Measurements from ENCODE around the gene LY6G6F.

The LY6G6F gene

DNA sequence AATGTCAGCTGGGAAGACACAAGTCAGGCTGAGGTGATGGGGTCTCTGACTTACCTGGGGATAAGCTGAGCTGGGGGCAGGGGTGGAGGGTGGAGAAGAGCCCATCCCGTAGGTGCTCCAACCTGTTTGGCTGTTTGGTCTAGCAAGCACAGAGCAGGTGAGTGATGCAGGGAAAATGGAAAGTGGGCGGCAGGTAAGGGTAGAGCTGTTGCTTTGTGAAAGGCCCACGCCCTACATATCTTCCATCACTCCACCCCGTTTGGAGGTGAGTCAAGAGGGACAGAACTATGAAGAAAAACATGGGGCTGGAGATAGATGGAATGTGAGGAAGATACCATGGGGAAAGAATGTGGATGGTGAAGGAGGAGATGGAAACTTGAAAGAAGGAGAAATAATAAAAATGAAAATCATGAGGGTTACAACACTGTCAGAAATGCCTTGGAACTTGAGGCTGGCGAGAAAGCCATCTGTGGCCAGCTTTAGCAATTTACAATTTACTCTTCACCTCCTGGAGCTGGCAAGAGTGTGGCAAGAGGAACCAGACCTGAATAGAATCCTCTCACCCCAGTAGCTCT lies 13.6 kb downstream of the LY6G6F start:
- Histone ChIP-seq H3K9ac (ENCODE audit: insufficient read length, low read depth) (no peak overlapping the region), H3K27me3 (ENCODE audit: insufficient read depth, insufficient read length) (no peaks in the 10 kb centered on the region), H3K4me3 (ENCODE audit: insufficient read length, low read depth) (no peak overlapping the region), H3K4me1 (ENCODE audit: insufficient read depth, insufficient read length) (no peaks in the 10 kb centered on the region), H3K36me3 (ENCODE audit: insufficient read depth, insufficient read length, low read length) (peaks cover 2% of the 10 kb centered on the region), H3K9me3 (ENCODE audit: insufficient read depth, low read length) (no peaks in the 10 kb centered on the region)
- no peak for TF ChIP-seq SUZ12 (IDR thresholded peaks at IDR 0.05; ENCODE audit: extremely low read depth, insufficient read depth, insufficient read length)
- TF ChIP-seq YY1 (IDR thresholded peaks at IDR 0.05; ENCODE audit: insufficient read depth, insufficient read length) = no peak
- TF ChIP-seq ZNF274 (IDR thresholded peaks at IDR 0.05; ENCODE audit: low read depth, low read length) = no peak
- no peak for DNase-seq (ENCODE audit: low read depth, low spot score)

DNA sequence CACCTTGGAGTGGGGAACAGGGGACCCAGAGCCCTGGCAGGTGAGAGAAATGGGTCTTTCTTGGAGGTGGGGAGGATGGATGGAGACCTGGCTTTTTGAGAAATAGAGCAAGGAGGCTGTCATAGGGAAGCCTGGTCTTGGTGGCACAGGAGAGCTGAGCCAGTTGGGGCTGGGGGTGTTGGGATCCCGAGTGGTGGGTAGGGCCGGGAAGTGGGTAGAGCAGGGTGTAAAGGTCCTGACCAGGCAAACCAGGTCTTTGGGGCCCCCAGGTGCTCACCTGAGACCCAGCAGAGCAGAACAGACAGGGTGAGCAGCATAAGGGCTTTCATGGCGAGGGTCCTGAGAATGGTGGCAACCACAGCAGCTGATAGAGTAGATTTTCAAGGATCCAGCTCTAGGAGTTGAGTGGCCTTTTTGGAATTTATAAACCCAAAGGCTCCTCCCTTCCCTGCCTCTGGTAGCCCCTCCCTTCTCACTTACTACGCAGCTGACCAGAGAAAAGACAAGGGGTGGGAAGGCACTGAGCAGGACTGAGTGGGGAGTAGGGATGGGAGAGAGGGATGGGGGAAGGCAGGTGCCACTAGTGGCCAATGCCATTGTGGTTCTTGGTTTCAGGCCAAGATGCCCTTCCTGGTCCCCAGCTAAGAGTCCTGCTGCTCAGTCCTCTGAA lies 14.8 kb downstream of the LY6G6F start, which contains the start of gene LY6G6C:
Gene LY6G6C (minus strand): TSS at position 396 of the 670 bp plus-strand sequence. CDS start 67 bp downstream, at position 329.
- H3K4me1 ChIP-seq (ENCODE audit: insufficient read depth, insufficient read length) = no peaks in the 10 kb centered on the region
- H3K9ac ChIP-seq (ENCODE audit: insufficient read length, low read depth) = no peak within 1 kb of the TSS

DNA sequence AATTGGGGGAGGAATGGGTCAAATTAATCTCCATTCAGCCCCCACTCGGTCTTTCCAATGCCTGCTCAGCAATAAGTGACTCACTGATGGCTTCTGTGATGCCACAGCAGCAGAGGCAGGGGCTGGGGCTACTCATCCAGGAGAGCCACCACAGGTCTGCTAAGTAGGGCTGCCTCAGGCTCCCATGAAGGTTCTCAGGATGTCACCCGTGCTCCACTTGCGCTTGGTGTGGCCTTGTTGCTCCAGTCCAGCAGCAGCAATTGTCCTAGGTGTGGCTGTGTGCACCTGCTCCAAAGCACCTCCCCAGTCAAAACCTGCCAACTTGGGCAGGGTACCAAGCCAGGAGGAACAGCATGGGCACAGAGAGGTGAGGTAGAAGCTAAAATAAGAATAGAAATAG lies 15.5 kb downstream of the LY6G6F start:
- Histone ChIP-seq H3K9ac (ENCODE audit: insufficient read length, low read depth) (no peak overlapping the region), H3K4me3 (ENCODE audit: insufficient read length, low read depth) (no peak overlapping the region), H3K4me1 (ENCODE audit: insufficient read depth, insufficient read length) (no peaks in the 10 kb centered on the region), H3K36me3 (ENCODE audit: insufficient read depth, insufficient read length, low read length) (peaks cover 19% of the 10 kb centered on the region), H3K9me3 (ENCODE audit: insufficient read depth, low read length) (no peaks in the 10 kb centered on the region), H3K27me3 (ENCODE audit: insufficient read depth, insufficient read length) (no peaks in the 10 kb centered on the region)
- no peak for TF ChIP-seq SUZ12 (IDR thresholded peaks at IDR 0.05; ENCODE audit: extremely low read depth, insufficient read depth, insufficient read length)
- TF ChIP-seq ZNF274 (IDR thresholded peaks at IDR 0.05; ENCODE audit: low read depth, low read length) = no peak
- DNase-seq (ENCODE audit: low read depth, low spot score) = no peak

More for the DNA sequence above, 14.8 kb downstream of the LY6G6F start, which contains the start of gene LY6G6C:
- TF ChIP-seq YY1 (IDR thresholded peaks at IDR 0.05; ENCODE audit: insufficient read depth, insufficient read length) (no peak), ZNF274 (IDR thresholded peaks at IDR 0.05; ENCODE audit: low read depth, low read length) (no peak), SUZ12 (IDR thresholded peaks at IDR 0.05; ENCODE audit: extremely low read depth, insufficient read depth, insufficient read length) (no peak)
- H3K36me3 ChIP-seq (ENCODE audit: insufficient read depth, insufficient read length, low read length) = peaks cover 12% of the 10 kb centered on the region
- H3K9me3 ChIP-seq (ENCODE audit: insufficient read depth, low read length) = no peaks in the 10 kb centered on the region
- no peak for DNase-seq (ENCODE audit: low read depth, low spot score)
- no peak within 1 kb of the TSS for H3K4me3 ChIP-seq (ENCODE audit: insufficient read length, low read depth)
- H3K27me3 ChIP-seq (ENCODE audit: insufficient read depth, insufficient read length) = no peaks in the 10 kb centered on the region

DNA sequence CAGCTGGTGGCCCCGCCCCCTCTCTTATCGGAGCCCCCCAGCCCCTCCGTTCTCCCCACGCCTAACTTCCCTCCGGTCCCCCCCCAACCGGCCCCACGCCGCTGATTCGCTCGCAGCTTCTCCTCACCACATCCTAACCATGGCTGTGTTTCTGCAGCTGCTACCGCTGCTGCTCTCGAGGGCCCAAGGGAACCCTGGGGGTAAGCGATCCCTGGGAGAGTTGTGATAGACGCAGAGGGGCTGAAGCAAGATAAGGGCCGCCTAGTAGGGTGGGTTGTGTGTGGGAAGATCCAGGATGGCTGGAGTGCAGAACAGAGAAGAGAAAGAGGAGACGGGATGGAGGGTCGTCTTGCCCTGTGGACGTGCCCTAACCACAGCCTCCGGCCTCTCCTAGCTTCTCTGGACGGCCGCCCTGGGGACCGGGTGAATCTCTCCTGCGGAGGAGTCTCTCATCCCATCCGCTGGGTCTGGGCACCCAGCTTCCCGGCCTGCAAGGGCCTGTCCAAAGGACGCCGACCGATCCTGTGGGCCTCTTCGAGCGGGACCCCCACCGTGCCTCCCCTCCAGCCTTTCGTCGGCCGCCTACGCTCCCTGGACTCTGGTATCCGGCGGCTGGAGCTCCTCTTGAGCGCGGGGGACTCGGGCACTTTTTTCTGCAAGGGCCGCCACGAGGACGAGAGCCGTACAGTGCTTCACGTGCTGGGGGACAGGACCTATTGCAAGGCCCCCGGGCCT lies 16.7 kb downstream of the LY6G6F start, which contains the start of gene MPIG6B:
Gene MPIG6B (plus strand): TSS at position 129 of the 735 bp plus-strand sequence. CDS start 11 bp downstream, at position 140.
- DNase-seq (ENCODE audit: low read depth, low spot score) = no peak
- Histone ChIP-seq H3K9ac (ENCODE audit: insufficient read length, low read depth) (no peak within 1 kb of the TSS), H3K9me3 (ENCODE audit: insufficient read depth, low read length) (no peaks in the 10 kb centered on the region), H3K4me3 (ENCODE audit: insufficient read length, low read depth) (no peak within 1 kb of the TSS), H3K4me1 (ENCODE audit: insufficient read depth, insufficient read length) (no peaks in the 10 kb centered on the region), H3K27me3 (ENCODE audit: insufficient read depth, insufficient read length) (no peaks in the 10 kb centered on the region), H3K36me3 (ENCODE audit: insufficient read depth, insufficient read length, low read length) (peaks cover 31% of the 10 kb centered on the region)
- TF ChIP-seq SUZ12 (IDR thresholded peaks at IDR 0.05; ENCODE audit: extremely low read depth, insufficient read depth, insufficient read length) (no peak), YY1 (IDR thresholded peaks at IDR 0.05; ENCODE audit: insufficient read depth, insufficient read length) (no peak), ZNF274 (IDR thresholded peaks at IDR 0.05; ENCODE audit: low read depth, low read length) (no peak)

DNA sequence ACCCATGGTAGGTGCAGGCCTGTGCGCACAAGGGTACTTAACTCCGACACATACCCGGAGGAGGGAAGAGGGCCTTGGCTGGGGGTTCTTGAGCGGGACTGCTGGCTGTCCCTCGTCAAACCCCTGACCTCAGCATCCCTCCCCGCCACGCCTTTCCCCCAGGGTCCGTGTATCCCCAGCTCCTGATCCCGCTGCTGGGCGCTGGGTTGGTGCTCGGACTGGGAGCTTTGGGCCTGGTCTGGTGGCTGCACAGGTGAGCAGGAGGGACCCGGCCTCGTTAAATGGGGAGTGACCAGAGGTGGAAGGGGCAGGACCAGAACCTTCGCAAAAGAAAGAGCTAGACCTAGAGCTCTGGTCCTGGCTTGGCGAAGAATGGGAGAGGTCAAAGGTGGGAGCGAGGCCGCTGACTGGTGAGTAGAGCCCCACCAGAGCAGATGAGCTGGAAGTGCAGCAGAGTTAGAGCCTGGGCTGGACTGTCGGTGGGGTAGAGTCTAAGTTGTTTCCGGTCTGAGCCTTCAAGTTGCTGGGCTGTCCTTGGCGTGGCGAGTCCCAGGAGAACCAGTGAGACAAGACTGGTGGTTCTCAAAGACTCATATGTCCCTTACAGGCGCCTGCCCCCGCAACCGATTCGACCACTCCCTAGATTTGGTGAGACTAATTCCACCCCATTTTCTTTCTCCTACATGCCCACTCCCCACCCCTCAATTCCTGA lies 17.5 kb downstream of the LY6G6F start:
- H3K9me3 ChIP-seq (ENCODE audit: insufficient read depth, low read length) = no peaks in the 10 kb centered on the region
- TF ChIP-seq YY1 (IDR thresholded peaks at IDR 0.05; ENCODE audit: insufficient read depth, insufficient read length) = no peak
- no peak for DNase-seq (ENCODE audit: low read depth, low spot score)
- H3K27me3 ChIP-seq (ENCODE audit: insufficient read depth, insufficient read length) = no peaks in the 10 kb centered on the region
- no peak overlapping the region for H3K9ac ChIP-seq (ENCODE audit: insufficient read length, low read depth)
- peaks cover 3% of the 10 kb centered on the region for H3K4me1 ChIP-seq (ENCODE audit: insufficient read depth, insufficient read length)
- no peak overlapping the region for H3K4me3 ChIP-seq (ENCODE audit: insufficient read length, low read depth)
- peaks cover 37% of the 10 kb centered on the region for H3K36me3 ChIP-seq (ENCODE audit: insufficient read depth, insufficient read length, low read length)

DNA sequence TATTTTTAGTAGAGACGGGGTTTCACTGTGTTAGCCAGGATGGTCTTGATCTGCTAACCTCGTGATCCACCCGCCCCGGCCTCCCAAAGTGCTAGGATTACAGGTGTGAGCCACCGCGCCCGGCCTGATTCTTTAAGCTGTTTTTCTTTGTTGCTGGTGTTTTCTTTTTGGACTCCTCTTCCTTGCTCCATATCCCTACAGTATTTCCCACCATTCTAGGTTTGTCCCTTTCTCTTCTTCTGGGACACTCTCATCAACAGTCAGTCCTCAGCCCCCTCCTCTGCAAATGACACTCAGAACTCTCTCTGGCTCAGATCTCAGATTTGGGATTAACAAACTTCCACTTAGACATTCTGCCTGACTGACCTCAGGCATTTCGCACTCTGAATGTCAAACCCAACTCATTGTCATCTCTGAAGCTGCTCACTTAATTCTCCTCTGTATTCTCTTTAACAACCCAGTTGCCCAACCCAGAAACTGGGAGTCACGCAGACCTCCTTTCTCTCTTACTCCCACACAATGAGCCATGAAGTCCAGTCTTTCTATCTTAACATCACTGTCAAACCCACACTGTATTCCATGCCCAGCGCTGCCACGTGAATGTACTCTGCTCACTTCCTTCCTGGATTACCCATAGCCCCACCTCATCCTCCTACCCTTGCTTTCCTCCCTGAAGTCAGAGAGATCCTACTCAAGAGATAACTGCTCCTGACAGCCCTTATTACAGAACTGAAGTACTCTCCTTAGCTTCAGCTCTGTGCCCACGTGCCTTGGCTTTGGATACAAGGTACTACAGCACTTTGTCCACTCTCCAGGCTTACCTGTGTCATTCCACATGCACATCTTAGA lies 19.1 kb downstream of the LY6G6F start:
- no peak for DNase-seq (ENCODE audit: low read depth, low spot score)
- Histone ChIP-seq H3K4me3 (ENCODE audit: insufficient read length, low read depth) (no peak overlapping the region), H3K9ac (ENCODE audit: insufficient read length, low read depth) (no peak overlapping the region), H3K4me1 (ENCODE audit: insufficient read depth, insufficient read length) (peaks cover 4% of the 10 kb centered on the region), H3K36me3 (ENCODE audit: insufficient read depth, insufficient read length, low read length) (peaks cover 38% of the 10 kb centered on the region), H3K9me3 (ENCODE audit: insufficient read depth, low read length) (no peaks in the 10 kb centered on the region), H3K27me3 (ENCODE audit: insufficient read depth, insufficient read length) (no peaks in the 10 kb centered on the region)
- no peak for TF ChIP-seq ZNF274 (IDR thresholded peaks at IDR 0.05; ENCODE audit: low read depth, low read length)
